Measurements from ENCODE around the gene CLHC1.

- TF ChIP-seq EZH2 (IDR thresholded peaks at IDR 0.05; ENCODE audit: borderline replicate concordance, low read depth, low read length, severe bottlenecking) (no peak), POLR2AphosphoS5 (IDR thresholded peaks at IDR 0.05; ENCODE audit: insufficient read depth, low read depth, low read length) (no peak), CTCF (IDR thresholded peaks at IDR 0.05; ENCODE audit: extremely low read depth in 1 of 2, insufficient read depth in 1 of 2, low read depth in 1 of 2, low read length in 2 of 2) (no peak), POLR2A (IDR thresholded peaks at IDR 0.05; ENCODE audit: low read depth, low read length) (no peak), MYC (IDR thresholded peaks at IDR 0.05; ENCODE audit: low read depth, low read length) (no peak), FOS (IDR thresholded peaks at IDR 0.05; ENCODE audit: borderline replicate concordance, insufficient read depth, low read length) (peak; percentile 1)
Measured at GRCh38 chr2:55141572-55142413, 90.3 kb downstream of the CLHC1 start.

All from endothelial cell of umbilical vein (primary cell).